HL-60 (cell line): ENCODE data around the gene GLI3.

Source experiments
- DNase-seq, 2 experiments: peaks; one replicate each; pipeline ENCODE4 v3.0.0-alpha.2; 2010 to 2020; ENCODE audit warnings: low read depth in 1 of 2, low spot score in 1 of 2
- H3K27ac ChIP-seq: fragments of 250-450 bp; sonication (Bioruptor Pico); replicated peaks from 2 replicates; pipeline ENCODE4 v1.5.1; 2020; ENCODE audit warnings: mild to moderate bottlenecking, moderate library complexity
- H3K27me3 ChIP-seq: fragments of 250-450 bp; sonication (Bioruptor Pico); 2 replicates; pipeline ENCODE4 v1.5.1; 2021; ENCODE audit warnings: mild to moderate bottlenecking, moderate library complexity; ENCODE audit not compliant: insufficient read depth, poor library complexity, severe bottlenecking
- H3K4me3 ChIP-seq: replicated peaks from 2 replicates; pipeline ENCODE4 v1.5.1; 2011; ENCODE audit warnings: mild to moderate bottlenecking, control low read depth, low read length; ENCODE audit not compliant: insufficient read depth
- GABPA ChIP-seq: IDR thresholded peaks from 2 replicates; pipeline ENCODE4 v1.6.1; 2012; ENCODE audit warnings: low read depth
- POLR2AphosphoS5 ChIP-seq: IDR thresholded peaks from 2 replicates; pipeline ENCODE4 v1.6.1; 2012; ENCODE audit warnings: low read depth
- SPI1 ChIP-seq: IDR thresholded peaks from 2 replicates; pipeline ENCODE4 v1.6.1; 2012; ENCODE audit warnings: low read depth, mild to moderate bottlenecking, borderline replicate concordance
- TF ChIP-seq, protein P1 (sequence below): IDR thresholded peaks from one replicate; pipeline ENCODE4 v1.5.1; 2011; ENCODE audit warnings: low read length, control low read depth, inconsistent platforms; ENCODE audit not compliant: insufficient read depth
- TF ChIP-seq, protein P2 (sequence below): IDR thresholded peaks from 2 replicates; pipeline ENCODE4 v1.6.1; 2012; ENCODE audit warnings: low read depth; ENCODE audit not compliant: insufficient replicate concordance

GLI3 gene

DNA sequence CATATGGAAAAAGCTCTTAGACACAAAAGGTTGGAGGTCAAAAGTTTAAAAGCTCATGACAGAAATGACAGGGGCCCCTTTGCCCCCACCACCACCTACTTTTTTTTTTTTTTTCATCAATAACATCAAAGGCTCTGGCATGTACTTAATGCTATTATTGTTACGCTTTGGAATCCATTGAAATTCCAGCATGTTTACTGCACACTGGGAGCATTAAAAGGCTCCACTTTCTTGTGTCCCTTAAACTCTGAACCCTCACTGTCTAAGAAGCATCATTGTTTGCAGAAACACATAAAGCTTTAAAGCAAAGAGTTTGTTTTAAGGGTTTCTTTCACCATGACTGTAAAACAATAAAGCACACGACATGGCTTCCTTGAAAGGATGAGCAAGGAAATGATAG, 149.4 kb downstream of the GLI3 start:
- Histone ChIP-seq H3K4me3 (no peak overlapping the region), H3K27ac (no peak overlapping the region), H3K27me3 (no peaks in the 10 kb centered on the region)
- no peak for DNase-seq
- TF ChIP-seq GABPA (no peak), SPI1 (no peak), POLR2AphosphoS5 (no peak)
- TF ChIP-seq, protein P1, sequence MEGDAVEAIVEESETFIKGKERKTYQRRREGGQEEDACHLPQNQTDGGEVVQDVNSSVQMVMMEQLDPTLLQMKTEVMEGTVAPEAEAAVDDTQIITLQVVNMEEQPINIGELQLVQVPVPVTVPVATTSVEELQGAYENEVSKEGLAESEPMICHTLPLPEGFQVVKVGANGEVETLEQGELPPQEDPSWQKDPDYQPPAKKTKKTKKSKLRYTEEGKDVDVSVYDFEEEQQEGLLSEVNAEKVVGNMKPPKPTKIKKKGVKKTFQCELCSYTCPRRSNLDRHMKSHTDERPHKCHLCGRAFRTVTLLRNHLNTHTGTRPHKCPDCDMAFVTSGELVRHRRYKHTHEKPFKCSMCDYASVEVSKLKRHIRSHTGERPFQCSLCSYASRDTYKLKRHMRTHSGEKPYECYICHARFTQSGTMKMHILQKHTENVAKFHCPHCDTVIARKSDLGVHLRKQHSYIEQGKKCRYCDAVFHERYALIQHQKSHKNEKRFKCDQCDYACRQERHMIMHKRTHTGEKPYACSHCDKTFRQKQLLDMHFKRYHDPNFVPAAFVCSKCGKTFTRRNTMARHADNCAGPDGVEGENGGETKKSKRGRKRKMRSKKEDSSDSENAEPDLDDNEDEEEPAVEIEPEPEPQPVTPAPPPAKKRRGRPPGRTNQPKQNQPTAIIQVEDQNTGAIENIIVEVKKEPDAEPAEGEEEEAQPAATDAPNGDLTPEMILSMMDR: no peak
- TF ChIP-seq, protein P2, sequence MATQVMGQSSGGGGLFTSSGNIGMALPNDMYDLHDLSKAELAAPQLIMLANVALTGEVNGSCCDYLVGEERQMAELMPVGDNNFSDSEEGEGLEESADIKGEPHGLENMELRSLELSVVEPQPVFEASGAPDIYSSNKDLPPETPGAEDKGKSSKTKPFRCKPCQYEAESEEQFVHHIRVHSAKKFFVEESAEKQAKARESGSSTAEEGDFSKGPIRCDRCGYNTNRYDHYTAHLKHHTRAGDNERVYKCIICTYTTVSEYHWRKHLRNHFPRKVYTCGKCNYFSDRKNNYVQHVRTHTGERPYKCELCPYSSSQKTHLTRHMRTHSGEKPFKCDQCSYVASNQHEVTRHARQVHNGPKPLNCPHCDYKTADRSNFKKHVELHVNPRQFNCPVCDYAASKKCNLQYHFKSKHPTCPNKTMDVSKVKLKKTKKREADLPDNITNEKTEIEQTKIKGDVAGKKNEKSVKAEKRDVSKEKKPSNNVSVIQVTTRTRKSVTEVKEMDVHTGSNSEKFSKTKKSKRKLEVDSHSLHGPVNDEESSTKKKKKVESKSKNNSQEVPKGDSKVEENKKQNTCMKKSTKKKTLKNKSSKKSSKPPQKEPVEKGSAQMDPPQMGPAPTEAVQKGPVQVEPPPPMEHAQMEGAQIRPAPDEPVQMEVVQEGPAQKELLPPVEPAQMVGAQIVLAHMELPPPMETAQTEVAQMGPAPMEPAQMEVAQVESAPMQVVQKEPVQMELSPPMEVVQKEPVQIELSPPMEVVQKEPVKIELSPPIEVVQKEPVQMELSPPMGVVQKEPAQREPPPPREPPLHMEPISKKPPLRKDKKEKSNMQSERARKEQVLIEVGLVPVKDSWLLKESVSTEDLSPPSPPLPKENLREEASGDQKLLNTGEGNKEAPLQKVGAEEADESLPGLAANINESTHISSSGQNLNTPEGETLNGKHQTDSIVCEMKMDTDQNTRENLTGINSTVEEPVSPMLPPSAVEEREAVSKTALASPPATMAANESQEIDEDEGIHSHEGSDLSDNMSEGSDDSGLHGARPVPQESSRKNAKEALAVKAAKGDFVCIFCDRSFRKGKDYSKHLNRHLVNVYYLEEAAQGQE: no peak

DNA sequence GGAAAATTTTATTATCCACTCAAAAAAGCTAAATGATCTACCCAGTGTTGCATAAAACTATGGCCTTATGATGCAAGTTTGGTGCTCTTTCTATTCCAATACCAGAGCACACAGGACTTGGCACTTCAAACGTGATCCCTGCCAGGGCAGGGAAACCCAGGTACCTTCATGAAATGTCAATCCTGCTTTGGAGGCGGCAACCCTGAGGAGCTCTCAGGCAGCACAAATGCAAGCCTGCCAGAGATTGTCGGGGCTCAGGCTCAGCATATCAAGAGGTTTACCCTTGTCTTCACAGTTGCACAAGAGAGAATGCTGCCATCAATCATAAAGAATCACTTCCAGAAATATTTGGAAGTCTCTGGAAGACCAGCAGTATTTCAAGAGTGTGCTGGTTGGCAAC, 151.5 kb downstream of the GLI3 start:
- no peak for DNase-seq
- Histone ChIP-seq H3K27ac (no peak overlapping the region), H3K4me3 (no peak overlapping the region), H3K27me3 (no peaks in the 10 kb centered on the region)
- TF ChIP-seq GABPA: no peak
- no peak for TF ChIP-seq SPI1
- no peak for TF ChIP-seq POLR2AphosphoS5
- TF ChIP-seq, protein P1: no peak
- TF ChIP-seq, protein P2: no peak

DNA sequence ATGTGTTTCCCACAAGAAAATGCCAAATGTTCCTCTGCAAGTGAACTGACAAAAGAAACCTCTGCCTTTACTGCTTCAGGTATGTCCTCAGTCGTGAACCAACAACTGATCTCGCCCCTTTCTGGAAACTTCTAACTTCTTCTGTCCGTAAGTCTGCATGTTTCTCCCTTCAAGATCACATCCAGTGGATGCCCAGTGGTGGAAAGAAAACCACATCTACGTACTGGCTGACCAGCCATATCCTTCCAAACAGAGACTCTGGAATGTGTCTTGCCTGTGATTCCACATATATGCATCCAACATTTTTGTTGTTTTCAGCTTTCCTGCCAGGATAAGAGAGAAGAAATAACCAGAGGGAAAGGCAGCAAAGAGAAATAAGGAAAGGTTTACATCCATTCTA, 152.7 kb downstream of the GLI3 start:
- H3K27me3 ChIP-seq: no peaks in the 10 kb centered on the region
- DNase-seq: no peak
- no peak overlapping the region for H3K4me3 ChIP-seq
- TF ChIP-seq GABPA (no peak), SPI1 (no peak), POLR2AphosphoS5 (no peak)
- TF ChIP-seq, protein P2: no peak
- TF ChIP-seq, protein P1: no peak
- no peak overlapping the region for H3K27ac ChIP-seq
